OCI-LY3 (cell line): ENCODE measurements around the gene DNAJA4.

Experiments used
- H2AFZ ChIP-seq: fragments of 200-600, 300-600 bp; shearing (Covaris generic); 2 replicates; pipeline ENCODE4 v1.6.0; 2014; ENCODE audit warnings: antibody characterized with exemption, low read depth, low read length
- H3K27ac ChIP-seq: fragments of 200-600, 300-600 bp; sonication (generic); 2 replicates; pipeline ENCODE4 v1.5.1; 2014; ENCODE audit warnings: mild to moderate bottlenecking, low read length, moderate library complexity, mixed read lengths
- H3K27me3 ChIP-seq: fragments of 200-600, 300-600 bp; sonication (generic); 2 replicates; pipeline ENCODE4 v1.6.1; 2014; ENCODE audit warnings: low read depth, low read length, mixed read lengths
- H3K36me3 ChIP-seq: fragments of 200-600, 300-600 bp; sonication (generic); replicated peaks from 2 replicates; pipeline ENCODE3; 2014; ENCODE audit warnings: low read depth, low read length, mixed read lengths
- H3K4me1 ChIP-seq: fragments of 300-600, 200-600 bp; sonication (generic); 2 replicates; pipeline ENCODE4 v1.6.1; 2014; ENCODE audit warnings: low read length, mixed read lengths
- H3K4me2 ChIP-seq: fragments of 200-600, 300-600 bp; sonication (generic); 2 replicates; pipeline ENCODE4 v1.6.1; 2014; ENCODE audit warnings: low read length, mixed read lengths
- H3K4me3 ChIP-seq: fragments of 300-600, 200-600 bp; sonication (generic); 2 replicates; pipeline ENCODE4 v1.5.1; 2014; ENCODE audit warnings: antibody characterized with exemption, mild to moderate bottlenecking, low read length, moderate library complexity
- H3K79me2 ChIP-seq: fragments of 300-600, 200-600 bp; shearing (Covaris generic); 2 replicates; pipeline ENCODE4 v1.6.1; 2014; ENCODE audit warnings: mild to moderate bottlenecking, low read length, mixed read lengths
- H3K9ac ChIP-seq: fragments of 300-600, 200-600 bp; shearing (Covaris generic); 2 replicates; pipeline ENCODE4 v1.6.0; 2014; ENCODE audit warnings: mild to moderate bottlenecking, low read length, moderate library complexity
- H3K9me3 ChIP-seq: fragments of 200-600, 300-600 bp; shearing (Covaris generic); 2 replicates; pipeline ENCODE4 v1.6.1; 2014; ENCODE audit warnings: low read length, mixed read lengths; ENCODE audit not compliant: insufficient read depth
- H4K20me1 ChIP-seq: fragments of 200-600, 300-600 bp; sonication (generic); 2 replicates; pipeline ENCODE4 v1.6.1; 2016; ENCODE audit warnings: low read length, mixed read lengths; ENCODE audit not compliant: insufficient read depth
- EZH2phosphoT487 ChIP-seq: fragments of 200-600 bp; shearing (Covaris generic); IDR thresholded peaks from 2 replicates; pipeline ENCODE4 v1.6.1; 2018; ENCODE audit warnings: antibody characterized with exemption, mixed run types, low read depth
- TF ChIP-seq, protein P1 (sequence below): fragments of 200-600, 300-600 bp; sonication (generic); IDR thresholded peaks from 2 replicates; pipeline ENCODE4 v1.5.1; 2014; ENCODE audit warnings: antibody characterized with exemption, low read length, low read depth

Gene DNAJA4

DNA sequence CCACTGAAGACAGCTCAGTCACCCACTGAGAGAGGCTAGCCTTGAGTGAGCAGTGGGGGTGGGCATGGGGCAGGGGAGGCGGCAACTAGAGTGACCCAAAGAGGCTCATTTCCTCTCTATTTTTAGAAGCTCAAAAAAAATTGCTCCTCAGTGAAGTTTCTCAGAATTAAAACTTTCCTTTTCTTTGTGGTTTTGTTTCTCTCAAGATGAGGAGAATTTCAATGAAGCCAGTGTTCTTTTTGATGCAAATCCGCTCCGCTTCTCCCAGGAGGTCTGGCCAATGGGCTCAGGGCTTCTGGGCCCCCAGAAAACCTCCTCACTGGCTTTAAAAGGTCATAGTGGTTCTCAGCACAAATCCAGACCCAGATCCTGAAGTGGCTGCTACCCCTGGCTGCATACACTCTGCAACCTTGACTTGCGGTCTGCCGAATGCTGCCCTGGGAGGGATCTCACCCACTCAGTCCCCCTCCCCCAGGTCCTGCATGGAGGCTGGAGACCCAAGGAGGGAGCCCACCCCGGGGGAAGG lies 29.8 kb upstream of the DNAJA4 start, which contains the start of gene ACSBG1:
ACSBG1 (minus strand) TSS at position 51 of the 526 bp plus-strand sequence. CDS start 64 bp downstream, outside the sequence.
- Histone ChIP-seq H3K9ac (no peak within 1 kb of the TSS), H3K79me2 (no peaks in the 10 kb centered on the region), H3K36me3 (no peaks in the 10 kb centered on the region), H2AFZ (no peak within 1 kb of the TSS), H3K4me3 (no peak within 1 kb of the TSS), H3K4me1 (peaks cover 5% of the 10 kb centered on the region; the same call in 1 of the 2 replicates), H3K4me2 (no peak within 1 kb of the TSS), H4K20me1 (no peaks in the 10 kb centered on the region), H3K27me3 (peaks cover 17% of the 10 kb centered on the region), H3K9me3 (no peaks in the 10 kb centered on the region), H3K27ac (no peak within 1 kb of the TSS)
- no peak for TF ChIP-seq EZH2phosphoT487
- TF ChIP-seq, protein P1, sequence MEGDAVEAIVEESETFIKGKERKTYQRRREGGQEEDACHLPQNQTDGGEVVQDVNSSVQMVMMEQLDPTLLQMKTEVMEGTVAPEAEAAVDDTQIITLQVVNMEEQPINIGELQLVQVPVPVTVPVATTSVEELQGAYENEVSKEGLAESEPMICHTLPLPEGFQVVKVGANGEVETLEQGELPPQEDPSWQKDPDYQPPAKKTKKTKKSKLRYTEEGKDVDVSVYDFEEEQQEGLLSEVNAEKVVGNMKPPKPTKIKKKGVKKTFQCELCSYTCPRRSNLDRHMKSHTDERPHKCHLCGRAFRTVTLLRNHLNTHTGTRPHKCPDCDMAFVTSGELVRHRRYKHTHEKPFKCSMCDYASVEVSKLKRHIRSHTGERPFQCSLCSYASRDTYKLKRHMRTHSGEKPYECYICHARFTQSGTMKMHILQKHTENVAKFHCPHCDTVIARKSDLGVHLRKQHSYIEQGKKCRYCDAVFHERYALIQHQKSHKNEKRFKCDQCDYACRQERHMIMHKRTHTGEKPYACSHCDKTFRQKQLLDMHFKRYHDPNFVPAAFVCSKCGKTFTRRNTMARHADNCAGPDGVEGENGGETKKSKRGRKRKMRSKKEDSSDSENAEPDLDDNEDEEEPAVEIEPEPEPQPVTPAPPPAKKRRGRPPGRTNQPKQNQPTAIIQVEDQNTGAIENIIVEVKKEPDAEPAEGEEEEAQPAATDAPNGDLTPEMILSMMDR, result no peak

GRCh38 chr15:78236491-78236890 lies 27.9 kb upstream of the DNAJA4 start:
- no peak overlapping the region for H3K9ac ChIP-seq

DNA sequence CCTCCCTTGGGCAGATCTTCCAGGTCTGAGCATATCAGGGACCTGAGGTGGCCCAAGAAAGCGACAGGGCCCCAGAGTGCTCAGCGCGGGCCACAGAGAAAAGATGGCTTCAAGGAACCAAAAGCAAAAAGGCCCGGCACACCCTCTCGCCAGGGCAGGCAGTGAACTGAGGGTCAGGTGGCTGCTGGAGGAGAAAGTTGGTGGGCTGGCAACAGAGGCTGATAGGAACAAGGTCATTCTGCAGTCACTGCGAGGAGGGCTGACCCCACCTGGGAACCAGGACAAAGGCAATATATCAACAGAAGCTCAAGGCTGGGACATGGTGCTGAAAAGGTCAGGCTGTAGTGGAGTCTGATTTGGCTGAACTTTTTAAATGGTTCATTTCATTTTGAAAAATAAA lies 27.2 kb upstream of the DNAJA4 start:
- H4K20me1 ChIP-seq, result no peaks in the 10 kb centered on the region
- peaks cover 17% of the 10 kb centered on the region for H3K27me3 ChIP-seq
- H3K4me3 ChIP-seq, result no peak overlapping the region
- H3K9ac ChIP-seq, result no peak overlapping the region
- no peaks in the 10 kb centered on the region for H3K36me3 ChIP-seq
- no peak overlapping the region for H3K27ac ChIP-seq
- H3K9me3 ChIP-seq, result no peaks in the 10 kb centered on the region
- TF ChIP-seq, protein P1, result no peak
- TF ChIP-seq EZH2phosphoT487, result no peak
- no peak overlapping the region for H2AFZ ChIP-seq
- no peaks in the 10 kb centered on the region for H3K79me2 ChIP-seq
- peaks cover 5% of the 10 kb centered on the region; the same call in 1 of the 2 replicates for H3K4me1 ChIP-seq
- no peak overlapping the region for H3K4me2 ChIP-seq

More at GRCh38 chr15:78236491-78236890, 27.9 kb upstream of the DNAJA4 start:
- H3K9me3 ChIP-seq, result no peaks in the 10 kb centered on the region
- H3K4me1 ChIP-seq, result peaks cover 5% of the 10 kb centered on the region; the same call in 1 of the 2 replicates
- TF ChIP-seq, protein P1, result no peak
- TF ChIP-seq EZH2phosphoT487, result no peak
- no peaks in the 10 kb centered on the region for H3K79me2 ChIP-seq
- H4K20me1 ChIP-seq, result no peaks in the 10 kb centered on the region
- peaks cover 17% of the 10 kb centered on the region for H3K27me3 ChIP-seq
- H3K4me3 ChIP-seq, result no peak overlapping the region
- H3K36me3 ChIP-seq, result no peaks in the 10 kb centered on the region
- H3K27ac ChIP-seq, result no peak overlapping the region
- H2AFZ ChIP-seq, result no peak overlapping the region
- H3K4me2 ChIP-seq, result no peak overlapping the region

DNA sequence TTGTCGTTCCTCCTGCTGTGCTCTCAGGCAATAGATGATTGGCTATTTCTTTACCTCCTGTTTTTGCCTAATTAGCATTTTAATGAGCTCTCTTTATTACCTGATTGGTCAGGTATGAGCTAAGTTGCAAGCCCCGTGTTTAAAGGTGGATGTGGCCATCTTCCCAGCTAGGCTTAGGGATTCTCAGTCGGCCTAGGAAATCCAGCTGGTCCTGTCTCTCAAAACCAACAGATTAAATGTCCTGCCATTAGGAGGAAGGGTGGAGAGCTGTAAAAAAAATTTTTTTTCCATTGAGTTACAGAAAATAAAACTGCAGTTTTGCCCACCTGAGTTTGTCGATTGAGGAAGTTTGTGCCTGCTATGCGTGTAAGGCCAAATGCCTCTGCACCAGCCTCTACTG lies 24.6 kb upstream of the DNAJA4 start:
- H3K27ac ChIP-seq, result no peak overlapping the region
- no peak overlapping the region for H3K4me3 ChIP-seq
- no peak overlapping the region for H3K4me2 ChIP-seq
- no peaks in the 10 kb centered on the region for H4K20me1 ChIP-seq
- H3K9me3 ChIP-seq, result no peaks in the 10 kb centered on the region
- H3K27me3 ChIP-seq, result peaks cover 4% of the 10 kb centered on the region
- H3K9ac ChIP-seq, result no peak overlapping the region
- no peak overlapping the region for H2AFZ ChIP-seq
- peaks cover 1% of the 10 kb centered on the region; the same call in 1 of the 2 replicates for H3K4me1 ChIP-seq
- H3K79me2 ChIP-seq, result no peaks in the 10 kb centered on the region
- no peaks in the 10 kb centered on the region for H3K36me3 ChIP-seq
- TF ChIP-seq, protein P1, result no peak
- no peak for TF ChIP-seq EZH2phosphoT487
